H9 (cell line): ENCODE data around the gene SCAND1. TPM values are rescaled to one million over a fixed set of nuclear protein-coding genes. Genes with fewer than 3 reads are reported as not detected.

Source experiments
- DNase-seq: peaks from one replicate; pipeline ENCODE4 v3.0.0-alpha.2; 2017
- H2AFZ ChIP-seq: one replicate; pipeline ENCODE4 v1.6.1; 2013; ENCODE audit warnings: mild to moderate bottlenecking, low read length, control low read depth, moderate library complexity
- H2AK5ac ChIP-seq: 2 replicates; pipeline ENCODE4 v1.6.1; 2013; ENCODE audit warnings: low read length, control low read depth, mixed read lengths; ENCODE audit not compliant: insufficient read length
- H2BK120ac ChIP-seq: one replicate; pipeline ENCODE4 v1.6.1; 2013; ENCODE audit warnings: low read depth, mild to moderate bottlenecking, low read length, control low read depth, inconsistent platforms; ENCODE audit not compliant: poor library complexity, severe bottlenecking
- H2BK12ac ChIP-seq: 2 replicates; pipeline ENCODE4 v1.6.1; 2013; ENCODE audit warnings: low read length, control low read depth, mixed read lengths, low read depth; ENCODE audit not compliant: insufficient read length
- H2BK15ac ChIP-seq: 2 replicates; pipeline ENCODE4 v1.6.1; 2013; ENCODE audit warnings: low read depth, low read length, control low read depth
- H2BK20ac ChIP-seq: one replicate; pipeline ENCODE4 v1.6.1; 2013; ENCODE audit warnings: low read depth, mild to moderate bottlenecking, low read length, control low read depth, inconsistent platforms; ENCODE audit not compliant: poor library complexity, severe bottlenecking
- H2BK5ac ChIP-seq: 2 replicates; pipeline ENCODE4 v1.6.1; 2013; ENCODE audit warnings: low read length, control low read depth, mixed read lengths; ENCODE audit not compliant: insufficient read length
- H3K14ac ChIP-seq: 2 replicates; pipeline ENCODE4 v1.6.1; 2013; ENCODE audit warnings: low read length, control low read depth; ENCODE audit not compliant: insufficient read depth
- H3K18ac ChIP-seq: 2 replicates; pipeline ENCODE4 v1.6.1; 2013; ENCODE audit warnings: low read depth, mild to moderate bottlenecking, mixed read lengths, low read length, control low read depth; ENCODE audit not compliant: insufficient read length
- H3K23ac ChIP-seq: 2 replicates; pipeline ENCODE4 v1.6.1; 2013; ENCODE audit warnings: low read length, control low read depth, mixed read lengths, low read depth; ENCODE audit not compliant: insufficient read length
- H3K23me2 ChIP-seq: 2 replicates; pipeline ENCODE4 v1.6.1; 2013; ENCODE audit warnings: low read depth, mild to moderate bottlenecking, mixed read lengths, low read length, control low read depth; ENCODE audit not compliant: insufficient read length, poor library complexity, severe bottlenecking
- H3K27ac ChIP-seq: 2 replicates; pipeline ENCODE4 v1.5.1; 2013; ENCODE audit warnings: low read length, control low read depth, mixed read lengths, low read depth; ENCODE audit not compliant: insufficient read length
- H3K27me3 ChIP-seq: 2 replicates; pipeline ENCODE4 v1.6.1; 2013; ENCODE audit warnings: low read length, control low read depth, inconsistent platforms; ENCODE audit not compliant: insufficient read depth
- H3K4ac ChIP-seq: 2 replicates; pipeline ENCODE4 v1.6.1; 2013; ENCODE audit warnings: low read depth, mild to moderate bottlenecking, control low read depth, inconsistent platforms, low read length, moderate library complexity
- H3K4me1 ChIP-seq: 2 replicates; pipeline ENCODE4 v1.6.1; 2013; ENCODE audit warnings: low read length, control low read depth, inconsistent platforms; ENCODE audit not compliant: insufficient read depth
- H3K4me2 ChIP-seq: 2 replicates; pipeline ENCODE4 v1.6.1; 2013; ENCODE audit warnings: low read length, control low read depth, mixed read lengths; ENCODE audit not compliant: insufficient read length, insufficient read depth
- H3K56ac ChIP-seq: 2 replicates; pipeline ENCODE4 v1.6.1; 2013; ENCODE audit warnings: low read depth, mild to moderate bottlenecking, mixed read lengths, low read length, control low read depth; ENCODE audit not compliant: insufficient read length
- H3K79me1 ChIP-seq: 2 replicates; pipeline ENCODE4 v1.6.1; 2013; ENCODE audit warnings: low read depth, mild to moderate bottlenecking, moderate library complexity, low read length, control low read depth, inconsistent platforms; ENCODE audit not compliant: insufficient read depth, poor library complexity, severe bottlenecking
- H3K79me2 ChIP-seq: 2 replicates; pipeline ENCODE4 v1.6.1; 2013; ENCODE audit warnings: low read length, control low read depth, inconsistent platforms; ENCODE audit not compliant: insufficient read depth
- H3K9ac ChIP-seq: 2 replicates; pipeline ENCODE4 v1.6.1; 2013; ENCODE audit warnings: low read length, control low read depth, mixed read lengths; ENCODE audit not compliant: insufficient read length; ENCODE audit errors: extremely low read depth
- H3K9me3 ChIP-seq: one replicate; pipeline ENCODE4 v1.6.1; 2013; ENCODE audit warnings: low read depth, low read length, inconsistent platforms; ENCODE audit not compliant: control insufficient read depth
- H3T11ph ChIP-seq: one replicate; pipeline ENCODE4 v1.6.1; 2013; ENCODE audit warnings: mild to moderate bottlenecking, low read length, control low read depth, inconsistent platforms
- H4K20me1 ChIP-seq: one replicate; pipeline ENCODE4 v1.6.1; 2013; ENCODE audit not compliant: control insufficient read depth, insufficient read length, insufficient read depth
- H4K5ac ChIP-seq: 2 replicates; pipeline ENCODE4 v1.6.1; 2013; ENCODE audit warnings: low read depth, mild to moderate bottlenecking, mixed read lengths, low read length, control low read depth; ENCODE audit not compliant: insufficient read length
- H4K8ac ChIP-seq: replicated peaks from 2 replicates; pipeline ENCODE4 v1.6.1; 2013; ENCODE audit warnings: low read length, control low read depth, mixed read lengths, low read depth; ENCODE audit not compliant: insufficient read length
- H4K91ac ChIP-seq: 2 replicates; pipeline ENCODE4 v1.6.1; 2013; ENCODE audit warnings: low read depth, mild to moderate bottlenecking, moderate library complexity, mixed read lengths, low read length, control low read depth; ENCODE audit not compliant: insufficient read length
- H3K27ac Mint-ChIP-seq, 3 experiments: 2 replicates in 2 of 3; 3 replicates in 1 of 3; pipeline ENCODE4 v1.8.0; 2020 to 2021; ENCODE audit warnings: mixed read lengths in 3 of 3, mild to moderate bottlenecking in 1 of 3, moderate library complexity in 1 of 3
- H3K27me3 Mint-ChIP-seq: 2 replicates; pipeline ENCODE4 v1.8.0; 2021; ENCODE audit warnings: low read depth, mild to moderate bottlenecking, moderate library complexity, mixed read lengths
- H3K36me3 Mint-ChIP-seq, 3 experiments: 2 replicates in 2 of 3; 3 replicates in 1 of 3; pipeline ENCODE4 v1.8.0; 2020 to 2021; ENCODE audit warnings: low read depth in 3 of 3, mixed read lengths in 3 of 3; ENCODE audit not compliant: insufficient read depth in 1 of 3
- H3K4me1 Mint-ChIP-seq, 2 experiments: 2 replicates each; pipeline ENCODE4 v1.8.0; 2020; ENCODE audit warnings: mixed read lengths in 2 of 2
- H3K4me3 Mint-ChIP-seq, 2 experiments: 2 replicates in 1 of 2; 3 replicates in 1 of 2; pipeline ENCODE4 v1.8.0; 2020 to 2021; ENCODE audit warnings: mild to moderate bottlenecking in 2 of 2, mixed read lengths in 2 of 2, moderate library complexity in 1 of 2
- H3K9me3 Mint-ChIP-seq, 2 experiments: 2 replicates in 1 of 2; 3 replicates in 1 of 2; pipeline ENCODE4 v1.8.0; 2020; ENCODE audit warnings: mild to moderate bottlenecking in 2 of 2, mixed read lengths in 2 of 2, moderate library complexity in 1 of 2
- WGBS: extraction: QIAGEN DNeasy Blood & Tissue Kit; methylation state at CpG from one replicate; pipeline ENCODE4 v1.1.7; 2013; ENCODE audit warnings: missing lambda C conversion rate, low lambda C conversion rate, mixed read lengths; ENCODE audit not compliant: insufficient read length; ENCODE audit errors: extremely low coverage; 5-methylcytosine and 5-hydroxymethylcytosine counted together
- total RNA-seq: library from RNA; stranded (reverse); gene quantifications from 2 replicates; pipeline ENCODE4 v1.2.1, GENCODE V29; 2021
- TF ChIP-seq, protein P1 (sequence below): fragments of 200-600 bp; sonication (generic); conservative IDR thresholded peaks from 3 replicates; pipeline ENCODE4 v1.8.0; 2021; ENCODE audit warnings: antibody characterized with exemption, mild to moderate bottlenecking

Gene SCAND1
- total RNA-seq, 1 experiment from 2014 or later: 59.1 TPM

DNA sequence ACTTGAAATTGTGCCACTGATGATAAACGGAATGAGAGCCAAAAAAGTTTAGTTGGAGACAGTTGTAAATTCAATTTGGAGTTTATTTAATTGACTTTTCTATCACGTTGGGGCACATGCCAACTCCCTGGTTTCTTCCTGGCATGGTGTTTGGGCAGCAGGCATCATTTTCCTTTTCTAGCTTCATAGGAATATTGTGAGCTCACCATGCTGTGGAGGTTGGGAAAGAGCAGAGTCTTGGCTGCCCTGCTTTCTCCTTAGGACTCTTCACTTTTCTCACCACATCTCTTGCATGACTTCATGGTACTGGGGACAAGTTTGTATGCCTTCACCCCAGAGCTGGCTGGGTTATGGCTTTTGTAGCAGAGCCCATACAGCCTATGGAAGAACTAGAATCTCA, 6.4 kb downstream of the SCAND1 start:
- H4K8ac ChIP-seq: no peak overlapping the region
- H3K79me2 ChIP-seq: no peaks in the 10 kb centered on the region
- no peaks in the 10 kb centered on the region for H4K20me1 ChIP-seq
- no peak overlapping the region for H2BK120ac ChIP-seq
- no peak overlapping the region for H2BK5ac ChIP-seq
- no peak overlapping the region for H2AK5ac ChIP-seq
- H3K27ac ChIP-seq: no peak overlapping the region
- Mint-ChIP-seq H3K27me3 (no peaks in the 10 kb centered on the region), H3K36me3 (peaks cover 2 to 29% (median 18%) of the 10 kb centered on the region in 3 experiments; a peak in 6 of 7 replicates), H3K27ac (peak overlapping the region in 2 of 3 experiments; percentile 75 to 82; a peak in 3 of 7 replicates), H3K4me3 (no peak overlapping the region), H3K4me1 (peaks cover 9 to 15% of the 10 kb centered on the region in 2 experiments), H3K9me3 (no peaks in the 10 kb centered on the region)
- no peak overlapping the region for H2BK20ac ChIP-seq
- H3K9ac ChIP-seq: no peak overlapping the region
- H3T11ph ChIP-seq: no peak overlapping the region
- no peaks in the 10 kb centered on the region for H3K9me3 ChIP-seq
- no CpG with 5 or more reads among the region's 2 CpGs for WGBS
- no peak overlapping the region for H3K14ac ChIP-seq
- no peak overlapping the region for H2AFZ ChIP-seq
- no peak overlapping the region for H2BK12ac ChIP-seq
- peaks cover 2% of the 10 kb centered on the region for H3K23me2 ChIP-seq
- no peak overlapping the region for H3K23ac ChIP-seq
- H2BK15ac ChIP-seq: no peak overlapping the region
- no peak overlapping the region for H4K91ac ChIP-seq
- no peaks in the 10 kb centered on the region; the same call in 1 of the 2 replicates for H3K4me1 ChIP-seq
- H3K4me2 ChIP-seq: no peak overlapping the region
- no peak overlapping the region for H3K56ac ChIP-seq
- H3K27me3 ChIP-seq: no peaks in the 10 kb centered on the region
- no peaks in the 10 kb centered on the region for H3K79me1 ChIP-seq
- TF ChIP-seq, protein P1, sequence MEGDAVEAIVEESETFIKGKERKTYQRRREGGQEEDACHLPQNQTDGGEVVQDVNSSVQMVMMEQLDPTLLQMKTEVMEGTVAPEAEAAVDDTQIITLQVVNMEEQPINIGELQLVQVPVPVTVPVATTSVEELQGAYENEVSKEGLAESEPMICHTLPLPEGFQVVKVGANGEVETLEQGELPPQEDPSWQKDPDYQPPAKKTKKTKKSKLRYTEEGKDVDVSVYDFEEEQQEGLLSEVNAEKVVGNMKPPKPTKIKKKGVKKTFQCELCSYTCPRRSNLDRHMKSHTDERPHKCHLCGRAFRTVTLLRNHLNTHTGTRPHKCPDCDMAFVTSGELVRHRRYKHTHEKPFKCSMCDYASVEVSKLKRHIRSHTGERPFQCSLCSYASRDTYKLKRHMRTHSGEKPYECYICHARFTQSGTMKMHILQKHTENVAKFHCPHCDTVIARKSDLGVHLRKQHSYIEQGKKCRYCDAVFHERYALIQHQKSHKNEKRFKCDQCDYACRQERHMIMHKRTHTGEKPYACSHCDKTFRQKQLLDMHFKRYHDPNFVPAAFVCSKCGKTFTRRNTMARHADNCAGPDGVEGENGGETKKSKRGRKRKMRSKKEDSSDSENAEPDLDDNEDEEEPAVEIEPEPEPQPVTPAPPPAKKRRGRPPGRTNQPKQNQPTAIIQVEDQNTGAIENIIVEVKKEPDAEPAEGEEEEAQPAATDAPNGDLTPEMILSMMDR: no peak
- no peak overlapping the region for H3K18ac ChIP-seq
- no peak overlapping the region for H3K4ac ChIP-seq
- no peak overlapping the region for H4K5ac ChIP-seq
- DNase-seq: no peak
